Thymus (tissue), 11 donors: ENCODE measurements around the gene STX18. TPM values are rescaled to one million over a fixed set of nuclear protein-coding genes. Genes with fewer than 3 reads are reported as not detected.
"Not testable (repeated sequence)": the region's sequence is repeated elsewhere in the genome, so short reads cannot be mapped to it uniquely, and the experiment has no call there.

Source experiments
- DNase-seq, 9 donors: peaks; one replicate each; pipeline ENCODE4 v3.0.0-alpha.2; 2013; ENCODE audit warnings: low spot score in 9 of 9, low read depth in 6 of 9, missing footprints in 1 of 9
- H3K27ac ChIP-seq, 2 donors: one replicate each; pipeline ENCODE4 v1.5.1; 2013; ENCODE audit warnings: control low read depth in 1 of 2, low read depth in 1 of 2, low read length in 1 of 2, mild to moderate bottlenecking in 1 of 2, moderate library complexity in 1 of 2
- H3K27me3 ChIP-seq, 2 donors: one replicate each; pipeline ENCODE4 v1.5.1; 2013; ENCODE audit warnings: low read length in 1 of 2; ENCODE audit not compliant: control insufficient read depth in 2 of 2, insufficient read depth in 1 of 2
- H3K36me3 ChIP-seq, 2 donors: one replicate each; pipeline ENCODE4 v1.5.1; 2013; ENCODE audit warnings: low read length in 1 of 2, mild to moderate bottlenecking in 1 of 2, moderate library complexity in 1 of 2; ENCODE audit not compliant: control insufficient read depth in 2 of 2, insufficient read depth in 2 of 2
- H3K4me1 ChIP-seq, 2 donors: one replicate each; pipeline ENCODE4 v1.5.1; 2013; ENCODE audit warnings: low read length in 2 of 2; ENCODE audit not compliant: control insufficient read depth in 2 of 2, insufficient read depth in 2 of 2
- H3K4me3 ChIP-seq, 2 donors: one replicate each; pipeline ENCODE4 v1.5.1; 2013; ENCODE audit warnings: low read length in 2 of 2, control low read depth in 1 of 2, mild to moderate bottlenecking in 1 of 2
- H3K9me3 ChIP-seq, 2 donors: one replicate each; pipeline ENCODE4 v1.5.1; 2013; ENCODE audit warnings: low read length in 1 of 2, mild to moderate bottlenecking in 1 of 2; ENCODE audit not compliant: control insufficient read depth in 2 of 2, insufficient read depth in 1 of 2
- WGBS: extraction: QIAGEN DNeasy Blood & Tissue Kit; methylation state at CpG from one replicate; pipeline ENCODE4 v1.1.7; 2013; 5-methylcytosine and 5-hydroxymethylcytosine counted together
- polyA plus RNA-seq: library from polyadenylated mRNA; stranded (reverse); fragments of 200-250 nt; gene quantifications from one replicate; pipeline ENCODE4 v1.2.3, GENCODE V29; 2013
- total RNA-seq: library from RNA; stranded (reverse); fragments of 120-200 nt; gene quantifications from one replicate; pipeline ENCODE4 v1.2.4, GENCODE V29; 2013
- donor health status: healthy.

STX18 gene
- total and polyA plus RNA-seq, 2 donors = 27.8 to 33.1 TPM

DNA sequence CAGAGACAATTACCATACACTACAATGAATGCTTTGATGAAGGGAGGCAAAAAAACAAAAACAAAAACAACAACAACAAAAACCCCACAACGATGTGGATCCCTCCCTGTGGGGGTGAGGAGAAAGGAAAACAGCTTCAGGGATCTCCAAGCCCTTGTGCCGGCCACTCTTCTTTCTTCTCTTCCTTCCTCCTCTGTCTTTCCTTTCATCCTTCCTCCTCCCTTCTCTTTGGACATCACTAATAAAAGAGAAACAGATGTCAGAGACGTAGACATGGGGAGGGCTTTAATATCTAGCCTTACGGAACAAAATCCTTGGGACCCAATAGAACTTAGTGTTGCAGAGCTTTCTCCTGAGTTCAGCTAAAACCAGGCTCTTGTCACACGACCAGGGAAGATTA lies 18.8 kb upstream of the STX18 start:
- Histone ChIP-seq H3K36me3 (no peaks in the 10 kb centered on the region), H3K9me3 (no peaks in the 10 kb centered on the region), H3K4me3 (no peak overlapping the region), H3K27ac (no peak overlapping the region), H3K27me3 (no peaks in the 10 kb centered on the region), H3K4me1 (no peaks in the 10 kb centered on the region)
- 91% methylated on average over 5 of the region's 5 CpGs for WGBS
- DNase-seq = no peak

DNA sequence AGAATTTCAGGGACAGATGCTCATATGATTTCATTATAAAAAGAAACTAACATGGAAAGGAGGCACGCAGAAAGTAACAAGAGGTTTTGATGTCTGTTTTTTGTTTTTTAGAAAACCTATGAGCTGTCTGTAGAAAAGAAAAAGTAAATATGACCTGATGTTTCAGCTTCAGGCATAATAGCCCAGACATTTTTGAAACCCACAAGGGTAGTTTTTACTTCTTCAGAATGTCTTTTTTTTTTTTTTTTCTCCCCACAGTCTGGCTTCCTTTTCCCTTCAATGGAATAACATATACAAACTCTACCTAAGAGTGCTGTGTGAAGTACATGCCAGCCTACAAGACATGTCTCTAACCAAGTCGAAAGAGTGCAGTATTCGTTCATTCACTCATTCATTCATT lies 18.3 kb upstream of the STX18 start:
- Histone ChIP-seq H3K36me3 (no peaks in the 10 kb centered on the region), H3K27me3 (no peaks in the 10 kb centered on the region), H3K4me1 (no peaks in the 10 kb centered on the region), H3K4me3 (no peak overlapping the region), H3K9me3 (no peaks in the 10 kb centered on the region), H3K27ac (no peak overlapping the region)
- no peak for DNase-seq
- WGBS = 78% methylated on average over 3 of the region's 3 CpGs

DNA sequence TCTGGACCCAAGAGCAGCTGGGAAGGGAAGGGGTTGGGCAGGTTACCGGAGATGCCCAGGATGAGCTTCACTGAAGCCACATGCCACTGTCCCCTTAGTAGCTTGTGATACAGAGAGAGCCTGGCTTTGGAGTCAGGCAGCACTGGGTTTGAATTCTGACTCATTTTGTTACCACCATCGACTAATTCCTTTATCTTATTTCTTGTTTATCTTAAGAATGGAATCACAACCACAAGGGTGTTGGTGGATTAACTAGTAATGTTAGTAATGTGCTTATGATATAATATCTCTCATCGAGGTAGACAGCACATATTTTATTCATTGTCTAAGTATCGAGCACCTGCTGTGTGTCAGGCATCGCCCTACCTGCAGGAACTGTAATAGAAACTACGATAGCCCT lies 17.7 kb upstream of the STX18 start:
- Histone ChIP-seq H3K27ac (no peak overlapping the region), H3K4me3 (no peak overlapping the region), H3K36me3 (no peaks in the 10 kb centered on the region), H3K27me3 (no peaks in the 10 kb centered on the region), H3K9me3 (no peaks in the 10 kb centered on the region), H3K4me1 (no peaks in the 10 kb centered on the region)
- DNase-seq = no peak
- WGBS = 82% methylated on average over 6 of the region's 6 CpGs

DNA sequence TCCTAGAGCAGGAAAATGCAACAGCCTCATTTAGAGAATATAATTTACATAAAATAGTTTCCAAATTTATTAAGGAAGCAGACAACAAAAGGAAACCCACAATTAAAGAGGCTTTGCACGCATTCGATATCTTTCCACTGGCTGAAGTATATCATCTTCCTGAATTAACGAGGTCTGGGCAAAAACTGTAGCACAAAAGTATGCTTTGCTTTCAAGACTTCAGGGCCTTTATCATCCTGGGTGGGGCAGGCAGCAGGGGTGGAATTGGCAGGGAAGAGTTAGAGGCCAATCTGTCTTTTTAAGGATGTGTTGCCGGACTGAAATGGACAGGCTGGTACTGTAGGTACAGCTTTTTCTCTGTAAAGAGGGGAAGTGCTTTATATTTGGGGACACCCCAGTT lies 17.0 kb upstream of the STX18 start:
- DNase-seq = no peak
- H3K27ac ChIP-seq = no peak overlapping the region
- 72% methylated on average over 4 of the region's 4 CpGs for WGBS

DNA sequence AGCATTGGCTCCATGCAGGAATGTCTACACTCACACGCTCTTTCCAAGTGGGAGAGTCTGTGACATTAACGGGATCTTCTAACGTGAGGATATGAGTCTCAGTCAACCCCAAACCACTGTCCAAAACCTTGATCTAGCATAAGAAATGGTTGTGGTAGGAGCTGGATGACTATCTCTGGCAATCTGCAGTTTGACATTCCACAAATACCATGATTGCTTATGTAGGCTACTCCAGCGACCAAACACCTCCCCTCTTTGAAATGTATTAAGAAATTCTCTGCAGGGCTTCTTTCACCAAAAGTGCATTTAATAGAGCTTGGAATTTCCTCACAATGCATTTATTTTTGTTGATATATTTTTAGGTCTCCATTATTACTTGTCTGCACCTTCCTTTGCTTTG lies 14.1 kb upstream of the STX18 start:
- H3K36me3 ChIP-seq = no peaks in the 10 kb centered on the region
- no peak overlapping the region for H3K4me3 ChIP-seq
- no peaks in the 10 kb centered on the region for H3K4me1 ChIP-seq
- WGBS = 98% methylated on average over 4 of the region's 4 CpGs
- DNase-seq = no peak
- no peak overlapping the region for H3K27ac ChIP-seq
- H3K27me3 ChIP-seq = no peaks in the 10 kb centered on the region
- no peaks in the 10 kb centered on the region for H3K9me3 ChIP-seq

More for the DNA sequence above, 17.0 kb upstream of the STX18 start:
- Histone ChIP-seq H3K4me1 (no peaks in the 10 kb centered on the region), H3K4me3 (no peak overlapping the region), H3K36me3 (no peaks in the 10 kb centered on the region), H3K9me3 (no peaks in the 10 kb centered on the region), H3K27me3 (no peaks in the 10 kb centered on the region)

DNA sequence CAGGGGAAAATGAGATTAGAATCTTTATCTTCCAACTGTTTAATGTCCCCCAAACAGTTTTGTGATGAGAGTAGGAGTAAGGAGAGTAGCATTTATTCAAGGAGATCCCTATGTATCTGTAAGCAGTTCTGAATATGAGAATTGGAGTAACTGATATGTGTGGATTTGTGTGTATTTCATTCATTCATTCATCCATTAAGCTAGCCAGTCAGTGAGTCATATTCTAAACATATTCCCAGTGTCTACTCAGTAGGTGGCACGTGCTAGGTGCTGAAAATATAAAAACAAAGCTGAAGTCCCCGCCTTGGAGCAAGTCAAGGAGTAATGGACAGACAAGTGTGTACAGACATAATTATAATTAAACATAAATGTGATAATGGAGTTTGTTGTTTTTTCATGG lies 12.4 kb upstream of the STX18 start:
- 97% methylated on average over 2 of the region's 2 CpGs for WGBS
- no peaks in the 10 kb centered on the region for H3K4me1 ChIP-seq
- no peaks in the 10 kb centered on the region for H3K36me3 ChIP-seq
- no peaks in the 10 kb centered on the region for H3K9me3 ChIP-seq
- H3K27ac ChIP-seq = no peak overlapping the region
- H3K4me3 ChIP-seq = no peak overlapping the region
- H3K27me3 ChIP-seq = no peaks in the 10 kb centered on the region
- no peak for DNase-seq

DNA sequence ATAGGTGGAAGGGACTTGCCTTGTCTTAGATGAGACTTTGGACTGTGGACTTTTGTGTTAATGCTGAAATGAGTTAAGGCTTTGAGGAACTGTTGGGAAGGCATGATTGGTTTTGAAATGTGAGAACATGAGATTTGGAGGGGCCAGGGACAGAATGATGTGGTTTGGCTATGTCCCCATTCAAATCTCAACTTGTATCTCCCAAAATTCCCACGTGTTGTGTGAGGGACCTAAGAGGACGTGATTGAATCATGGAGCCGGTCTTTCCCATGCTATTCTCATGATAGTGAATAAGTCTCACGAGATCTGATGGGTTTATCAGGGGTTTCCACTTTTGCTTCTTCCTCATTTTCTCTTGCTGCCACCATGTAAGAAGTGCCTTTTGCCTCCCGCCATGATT lies 10.2 kb upstream of the STX18 start:
- WGBS = 94% methylated on average over 5 of the region's 5 CpGs
- H3K27me3 ChIP-seq, H3K27ac ChIP-seq, H3K4me1 ChIP-seq, DNase-seq, H3K36me3 ChIP-seq, H3K4me3 ChIP-seq, H3K9me3 ChIP-seq: not testable (repeated sequence)

DNA sequence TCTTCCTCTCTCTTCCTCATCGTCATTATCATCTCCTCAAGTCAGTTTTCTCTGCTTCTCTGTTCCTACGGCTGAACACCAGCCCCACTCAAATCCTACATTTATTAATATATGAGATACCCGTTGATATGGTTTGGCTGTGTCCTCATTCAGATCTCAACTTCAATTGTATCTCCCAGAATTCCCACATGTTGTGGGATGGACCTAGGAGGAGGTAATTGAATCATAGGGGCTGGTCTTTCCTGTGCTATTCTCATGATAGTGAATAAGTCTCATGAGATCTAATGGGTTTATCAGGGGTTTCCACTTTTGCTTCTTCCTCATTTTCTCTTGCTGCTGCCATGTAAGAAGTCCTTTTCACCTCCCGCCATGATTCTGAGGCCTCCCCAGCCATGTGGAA lies 8.3 kb upstream of the STX18 start:
- H3K4me3 ChIP-seq, H3K4me1 ChIP-seq, H3K27ac ChIP-seq, H3K36me3 ChIP-seq, DNase-seq, H3K9me3 ChIP-seq, H3K27me3 ChIP-seq: not testable (repeated sequence)
- WGBS = 83% methylated on average over 4 of the region's 4 CpGs

DNA sequence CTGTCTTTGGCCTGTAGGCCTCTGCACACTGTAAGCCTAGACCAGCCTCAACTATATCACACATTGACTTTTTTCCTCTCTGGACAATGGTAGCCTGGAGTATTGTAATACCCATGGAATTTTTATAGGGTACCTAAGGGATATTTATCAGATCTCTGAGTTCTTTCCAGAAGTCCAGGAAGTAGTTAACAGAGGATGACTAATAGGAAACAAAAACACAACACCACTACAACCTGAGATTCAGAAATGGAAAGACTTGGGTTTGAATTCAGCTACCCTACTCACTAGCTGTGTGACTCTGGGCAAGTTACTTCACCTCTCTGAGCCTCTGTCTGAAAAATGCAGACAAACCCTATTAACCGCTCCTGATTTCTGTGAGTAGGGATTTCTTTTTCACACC lies 7.7 kb upstream of the STX18 start:
- Histone ChIP-seq H3K9me3 (no peaks in the 10 kb centered on the region), H3K36me3 (peaks cover 0 to 5% of the 10 kb centered on the region in 2 donors), H3K27ac (no peak overlapping the region), H3K4me1 (no peaks in the 10 kb centered on the region), H3K4me3 (no peak overlapping the region), H3K27me3 (no peaks in the 10 kb centered on the region)
- 100% methylated on average over 1 of the region's 1 CpG for WGBS
- DNase-seq = no peak
